Astrocyte of the cerebellum (primary cell): ENCODE results near the gene DCTN4.

Experiments used
- DNase-seq: peaks from one replicate; pipeline ENCODE4 v3.0.0-alpha.2; 2011; ENCODE audit warnings: low read depth
- H3K4me3 ChIP-seq: 2 replicates; pipeline ENCODE4 v1.5.1; 2011; ENCODE audit warnings: mild to moderate bottlenecking, low read depth, low read length, moderate library complexity
- in situ Hi-C: cut with HindIII; loops from 2 replicates; pipeline ENCODE4 v1.10.0; 2017; ENCODE audit warnings: low sequenced_read_pairs
- TF ChIP-seq, protein P1 (sequence below): IDR thresholded peaks from 2 replicates; pipeline ENCODE4 v1.5.1; 2012; ENCODE audit warnings: low read length, low read depth, moderate library complexity, mild to moderate bottlenecking; ENCODE audit errors: missing control alignments

Gene DCTN4

DNA sequence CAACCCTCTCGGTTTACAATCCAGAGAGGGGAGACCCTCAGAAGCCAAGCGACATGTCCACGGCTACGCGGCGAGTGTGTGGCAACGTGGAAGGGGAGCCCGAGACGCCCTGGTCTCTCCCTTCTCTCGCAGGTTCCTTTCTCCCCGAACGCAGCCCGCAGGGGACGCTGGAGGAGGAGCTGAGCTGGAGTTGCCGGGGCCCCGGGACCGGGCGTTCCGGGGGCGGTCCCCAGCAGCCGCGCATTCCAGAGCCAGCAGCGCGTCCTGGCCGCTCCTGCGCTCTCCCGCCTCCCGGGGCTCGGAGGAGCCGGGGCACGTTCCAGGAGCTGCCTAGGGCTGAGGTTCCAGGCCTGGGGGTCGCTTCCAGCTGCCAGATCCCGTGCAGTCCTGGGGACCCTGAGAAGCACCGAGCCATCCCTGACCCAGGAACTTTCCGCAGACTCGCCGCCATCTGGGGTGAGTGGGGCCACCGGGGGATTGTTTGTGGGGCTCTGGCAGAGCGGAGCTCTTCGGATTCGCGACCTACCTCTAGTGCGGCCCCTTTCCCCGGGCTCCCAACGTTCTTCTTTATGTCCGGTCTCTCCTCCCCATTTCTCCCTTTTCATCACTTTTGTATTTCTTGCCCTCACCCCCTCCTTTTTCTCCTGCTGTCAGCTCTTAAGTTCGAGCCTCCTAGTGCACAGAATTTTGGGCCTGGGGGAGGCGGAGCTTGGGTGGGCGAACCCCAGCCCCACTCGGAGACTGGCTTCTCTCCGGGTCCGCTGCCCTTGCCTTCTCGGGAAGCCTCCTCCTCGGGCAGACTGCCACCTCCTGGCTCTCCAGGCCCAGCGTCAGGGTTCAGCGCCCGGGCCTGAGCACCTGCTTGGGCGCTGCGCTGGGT, 19.9 kb upstream of the DCTN4 start, which contains the start of gene SMIM3:
TSS of gene SMIM3 (plus strand) at position 241 of the 880 bp plus-strand sequence. CDS start 16,684 bp downstream, outside the sequence.
- TF ChIP-seq, protein P1, sequence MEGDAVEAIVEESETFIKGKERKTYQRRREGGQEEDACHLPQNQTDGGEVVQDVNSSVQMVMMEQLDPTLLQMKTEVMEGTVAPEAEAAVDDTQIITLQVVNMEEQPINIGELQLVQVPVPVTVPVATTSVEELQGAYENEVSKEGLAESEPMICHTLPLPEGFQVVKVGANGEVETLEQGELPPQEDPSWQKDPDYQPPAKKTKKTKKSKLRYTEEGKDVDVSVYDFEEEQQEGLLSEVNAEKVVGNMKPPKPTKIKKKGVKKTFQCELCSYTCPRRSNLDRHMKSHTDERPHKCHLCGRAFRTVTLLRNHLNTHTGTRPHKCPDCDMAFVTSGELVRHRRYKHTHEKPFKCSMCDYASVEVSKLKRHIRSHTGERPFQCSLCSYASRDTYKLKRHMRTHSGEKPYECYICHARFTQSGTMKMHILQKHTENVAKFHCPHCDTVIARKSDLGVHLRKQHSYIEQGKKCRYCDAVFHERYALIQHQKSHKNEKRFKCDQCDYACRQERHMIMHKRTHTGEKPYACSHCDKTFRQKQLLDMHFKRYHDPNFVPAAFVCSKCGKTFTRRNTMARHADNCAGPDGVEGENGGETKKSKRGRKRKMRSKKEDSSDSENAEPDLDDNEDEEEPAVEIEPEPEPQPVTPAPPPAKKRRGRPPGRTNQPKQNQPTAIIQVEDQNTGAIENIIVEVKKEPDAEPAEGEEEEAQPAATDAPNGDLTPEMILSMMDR: peak; percentile 34
- DNase-seq: no peak
- in situ Hi-C loops: no loop called here
- H3K4me3 ChIP-seq: peak within 1 kb of the TSS; percentile 78

DNA sequence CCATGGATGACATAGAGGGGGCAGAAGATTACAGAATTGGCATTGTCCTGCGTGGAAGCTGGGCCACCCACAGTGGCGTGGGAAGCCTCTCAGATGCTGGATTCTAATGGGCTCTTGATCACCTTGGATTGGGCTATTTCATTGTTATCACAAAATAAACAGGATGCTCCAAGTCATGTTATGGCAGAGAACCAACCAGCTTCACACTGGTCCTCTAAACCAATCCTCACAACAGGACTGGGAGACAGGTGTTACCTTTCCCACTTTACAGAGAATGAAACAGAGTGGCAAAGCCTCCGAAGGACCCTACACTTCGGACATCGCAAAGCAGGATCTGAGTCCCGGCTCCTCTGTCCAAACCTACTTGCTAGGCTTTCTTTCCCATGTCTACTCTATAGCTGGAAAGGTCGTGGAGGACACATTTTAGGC, 19.3 kb upstream of the DCTN4 start:
- TF ChIP-seq, protein P1: no peak
- no peak for DNase-seq
- peak overlapping the region; percentile 78 for H3K4me3 ChIP-seq
- in situ Hi-C loops: no loop called here

DNA sequence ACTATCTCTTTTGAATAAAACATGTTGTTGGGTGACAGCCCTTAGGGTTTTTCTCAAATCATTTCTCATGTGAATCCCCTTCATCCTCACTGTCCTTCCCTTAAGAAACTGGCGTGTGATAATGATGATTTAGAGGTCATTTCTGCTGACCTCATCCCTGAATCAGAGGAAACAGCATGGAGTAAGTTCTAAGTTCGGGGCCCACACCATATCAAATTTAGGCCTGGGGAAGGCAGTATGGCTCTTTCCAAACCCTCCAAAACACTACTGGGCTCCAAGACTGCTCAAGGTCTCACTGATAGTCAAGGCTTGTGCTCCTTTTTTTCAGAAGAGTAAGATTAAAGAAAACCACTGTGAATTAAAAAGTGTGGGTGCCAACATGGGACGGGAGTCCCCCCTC, 18.9 kb upstream of the DCTN4 start:
- in situ Hi-C loops: no loop called here
- TF ChIP-seq, protein P1: no peak
- no peak for DNase-seq
- peak overlapping the region; percentile 78 for H3K4me3 ChIP-seq

DNA sequence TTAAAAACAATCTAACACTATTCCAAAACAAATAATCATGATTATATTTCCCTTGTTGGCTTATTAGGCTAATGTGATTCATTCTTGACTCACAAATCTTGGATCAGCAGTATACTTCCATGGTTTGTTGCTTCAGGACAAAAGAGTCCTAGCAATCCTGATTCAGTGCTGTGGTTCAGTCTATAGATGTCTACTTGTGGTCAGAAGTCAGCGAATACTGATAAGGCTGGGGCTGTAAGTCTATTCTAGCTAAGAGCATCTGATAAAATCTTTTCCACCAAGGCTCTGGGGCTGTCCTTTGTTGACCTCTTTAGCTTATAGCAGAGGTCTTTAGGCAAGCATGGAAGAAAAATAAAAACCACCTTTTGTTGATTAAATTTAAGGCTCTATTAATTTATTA, 15.3 kb upstream of the DCTN4 start:
- no peak overlapping the region for H3K4me3 ChIP-seq
- TF ChIP-seq, protein P1: no peak
- in situ Hi-C loops: no loop called here
- peak; percentile 82 for DNase-seq

DNA sequence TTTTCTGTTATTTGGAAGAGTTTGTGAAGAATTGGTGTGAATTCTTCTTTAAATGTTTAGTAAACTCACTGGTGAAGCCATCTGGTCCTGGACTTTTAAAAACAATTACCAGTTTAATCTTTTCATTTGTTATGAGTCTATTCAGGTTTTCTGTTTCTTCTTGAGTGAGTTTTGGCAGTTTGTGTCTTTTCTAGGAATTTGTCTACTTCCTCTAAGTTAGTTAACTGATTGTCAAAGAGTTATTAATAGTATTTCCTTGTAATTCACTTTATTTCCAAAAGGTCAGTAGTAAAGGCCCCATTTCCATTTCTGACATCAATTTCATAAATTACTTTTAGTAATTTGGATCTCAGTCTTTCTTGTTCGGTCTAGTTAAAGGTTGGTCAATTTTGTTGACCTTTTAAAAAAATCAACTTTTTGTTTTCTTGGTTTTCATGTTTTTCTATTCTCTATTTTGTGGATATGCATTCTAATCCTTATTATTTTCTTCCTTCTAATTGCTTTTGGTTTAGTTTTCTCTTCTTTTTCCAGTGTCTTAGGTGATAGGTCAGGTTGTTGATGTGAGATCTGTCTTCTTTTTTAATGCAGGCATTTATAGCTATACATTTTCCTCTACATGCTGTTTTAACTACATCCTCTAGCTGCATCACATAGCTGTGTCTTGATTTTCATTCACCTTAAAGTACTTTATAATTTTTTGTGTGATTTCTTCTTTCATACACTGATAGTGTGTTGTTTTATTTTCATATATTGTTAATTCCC, 12.4 kb upstream of the DCTN4 start:
- H3K4me3 ChIP-seq: no peak overlapping the region
- TF ChIP-seq, protein P1: no peak
- in situ Hi-C loops: no loop called here
- DNase-seq: no peak

DNA sequence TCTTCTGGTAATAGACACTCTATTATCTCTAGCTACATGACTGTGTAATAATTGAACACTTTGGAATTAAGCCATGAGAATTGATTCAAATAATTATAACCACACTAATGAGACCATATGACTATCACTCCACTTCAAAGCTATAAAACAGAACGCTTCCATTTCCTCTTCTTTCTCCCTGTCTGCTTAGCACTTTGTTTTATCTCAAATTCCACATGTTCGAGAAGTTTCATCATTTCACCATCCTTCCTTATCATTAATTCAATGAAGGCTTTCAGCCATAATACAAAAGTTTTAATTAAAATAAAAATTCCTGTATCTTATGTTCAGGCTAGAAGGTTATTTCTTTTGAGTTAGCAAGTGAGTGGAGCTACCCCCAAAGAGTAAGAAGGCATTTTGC, 7.4 kb upstream of the DCTN4 start:
- in situ Hi-C loops: no loop called here
- DNase-seq: no peak
- TF ChIP-seq, protein P1: no peak
- H3K4me3 ChIP-seq: no peak overlapping the region
